GM19467 (cell line): ENCODE data around the gene CAPN7.

Source experiments
- ATAC-seq: cut with Tn5 transposase; IDR thresholded peaks from one replicate; pipeline ENCODE4 v1.9.1; 2021; ENCODE audit warnings: mild to moderate bottlenecking, moderate library complexity; ENCODE audit not compliant: unreplicated experiment

The CAPN7 gene

GRCh38 chr3:15294929-15295328 lies 88.9 kb downstream of the CAPN7 start:
- ATAC-seq = no peak

- ATAC-seq = no peak
Observed at GRCh38 chr3:15295506-15295905, 89.5 kb downstream of the CAPN7 start.

GRCh38 chr3:15297608-15298350 lies 91.7 kb downstream of the CAPN7 start:
- no peak for ATAC-seq

- ATAC-seq = no peak
Observed at GRCh38 chr3:15298504-15298903, 92.5 kb downstream of the CAPN7 start.

GRCh38 chr3:15299036-15299435 lies 93.0 kb downstream of the CAPN7 start:
- no peak for ATAC-seq

- ATAC-seq = no peak
Observed at GRCh38 chr3:15300323-15301078, 94.5 kb downstream of the CAPN7 start.

- no peak for ATAC-seq
Observed at GRCh38 chr3:15301761-15302160, 95.7 kb downstream of the CAPN7 start.
